ENCODE results near the gene SLX4IP.

Gene SLX4IP

DNA sequence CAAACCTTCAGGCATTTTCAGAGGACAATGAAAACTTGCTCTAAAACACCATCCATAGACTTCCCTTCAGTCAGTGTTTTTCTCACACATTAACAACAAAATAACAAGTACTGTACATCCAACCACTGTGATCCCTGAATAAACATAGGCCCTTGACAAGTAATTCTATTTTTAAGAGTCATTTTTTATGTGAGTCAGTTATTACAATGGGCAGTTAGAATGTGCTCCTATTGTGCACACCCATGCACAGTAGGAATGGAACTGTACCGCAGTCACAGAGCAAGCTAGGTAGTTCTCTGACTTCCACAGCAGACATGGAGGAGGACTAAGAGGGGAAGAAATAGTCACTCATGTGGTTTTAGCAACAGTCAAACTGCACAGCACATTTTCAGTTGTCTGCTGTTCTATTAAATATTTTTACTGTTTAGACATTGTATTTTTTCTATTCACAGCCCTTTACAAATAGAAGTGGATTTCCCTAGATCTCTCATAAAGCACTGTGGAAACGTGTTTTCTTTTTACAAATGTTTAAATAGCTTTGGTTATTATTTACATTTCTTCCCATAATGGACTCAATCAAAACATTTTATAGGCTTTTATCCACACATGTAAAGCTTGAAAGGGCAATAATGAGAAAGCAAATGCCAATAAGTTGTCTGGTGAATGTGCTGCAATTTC lies 138.3 kb downstream of the SLX4IP start:
- no peak overlapping the region for H3K4me3 ChIP-seq (replicated peaks in 1 of 2; ENCODE audit: low read depth in 2 of 2, low read length in 2 of 2)
- TF ChIP-seq, protein P1, sequence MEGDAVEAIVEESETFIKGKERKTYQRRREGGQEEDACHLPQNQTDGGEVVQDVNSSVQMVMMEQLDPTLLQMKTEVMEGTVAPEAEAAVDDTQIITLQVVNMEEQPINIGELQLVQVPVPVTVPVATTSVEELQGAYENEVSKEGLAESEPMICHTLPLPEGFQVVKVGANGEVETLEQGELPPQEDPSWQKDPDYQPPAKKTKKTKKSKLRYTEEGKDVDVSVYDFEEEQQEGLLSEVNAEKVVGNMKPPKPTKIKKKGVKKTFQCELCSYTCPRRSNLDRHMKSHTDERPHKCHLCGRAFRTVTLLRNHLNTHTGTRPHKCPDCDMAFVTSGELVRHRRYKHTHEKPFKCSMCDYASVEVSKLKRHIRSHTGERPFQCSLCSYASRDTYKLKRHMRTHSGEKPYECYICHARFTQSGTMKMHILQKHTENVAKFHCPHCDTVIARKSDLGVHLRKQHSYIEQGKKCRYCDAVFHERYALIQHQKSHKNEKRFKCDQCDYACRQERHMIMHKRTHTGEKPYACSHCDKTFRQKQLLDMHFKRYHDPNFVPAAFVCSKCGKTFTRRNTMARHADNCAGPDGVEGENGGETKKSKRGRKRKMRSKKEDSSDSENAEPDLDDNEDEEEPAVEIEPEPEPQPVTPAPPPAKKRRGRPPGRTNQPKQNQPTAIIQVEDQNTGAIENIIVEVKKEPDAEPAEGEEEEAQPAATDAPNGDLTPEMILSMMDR (IDR thresholded peaks at IDR 0.05; ENCODE audit: low read depth, low read length), result no peak
- peak in 1 of 2 donors; percentile 74 for DNase-seq (ENCODE audit: low read depth in 2 of 2)

DNA sequence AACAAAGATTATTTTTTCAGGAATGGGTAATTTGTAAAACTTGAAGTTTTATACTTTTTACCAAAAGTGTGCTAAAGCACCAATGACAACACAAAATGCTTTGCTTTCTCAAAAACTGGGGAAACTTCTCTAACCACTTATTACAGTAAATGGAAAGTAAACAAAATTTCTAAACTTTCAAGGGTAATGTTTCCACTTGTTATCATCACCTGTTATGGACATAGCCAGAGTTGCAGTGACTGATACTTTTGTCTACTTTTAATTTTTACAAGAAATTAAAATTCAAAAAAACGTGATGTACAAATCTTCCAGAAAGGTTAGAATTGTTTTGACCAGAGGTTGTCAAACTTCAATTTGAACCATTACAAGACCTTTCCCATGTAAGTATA lies 138.8 kb downstream of the SLX4IP start:
- no peak overlapping the region for H3K4me3 ChIP-seq (replicated peaks in 1 of 2; ENCODE audit: low read depth in 2 of 2, low read length in 2 of 2)
- DNase-seq (ENCODE audit: low read depth in 2 of 2), result no peak
- TF ChIP-seq, protein P1 (IDR thresholded peaks at IDR 0.05; ENCODE audit: low read depth, low read length), result no peak

DNA sequence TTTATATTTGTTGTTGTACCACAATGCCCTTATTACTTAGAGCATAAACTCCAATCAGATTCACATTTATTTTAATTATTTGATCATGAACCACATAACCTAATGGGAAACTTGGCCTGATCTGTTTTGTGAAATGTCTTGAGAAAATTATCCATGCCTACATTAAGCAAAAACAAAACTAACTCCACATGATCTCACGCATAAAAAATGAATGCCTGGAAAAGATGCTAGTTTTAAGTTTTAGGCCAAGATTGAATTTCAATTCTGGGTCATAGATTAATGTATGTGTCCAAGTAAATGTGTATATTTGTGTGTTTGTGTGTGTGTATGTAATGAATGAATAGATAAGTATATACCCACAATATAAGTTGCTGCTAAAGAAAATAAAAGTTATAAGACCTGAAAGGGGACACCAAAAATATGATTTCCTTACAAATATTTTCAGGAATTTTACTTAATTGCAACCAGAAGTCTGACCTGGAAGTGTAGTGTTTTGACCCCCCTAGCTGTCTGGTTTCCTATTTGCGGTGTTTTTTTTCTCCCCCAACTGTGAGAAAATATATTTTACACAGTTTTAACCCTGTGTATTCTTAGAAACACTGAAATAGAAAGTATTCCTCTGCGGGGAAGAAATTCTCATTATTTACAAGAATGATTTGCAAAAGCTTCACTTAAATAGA lies 141.4 kb downstream of the SLX4IP start:
- TF ChIP-seq, protein P1 (IDR thresholded peaks at IDR 0.05; ENCODE audit: low read depth, low read length), result no peak
- H3K4me3 ChIP-seq (replicated peaks in 1 of 2; ENCODE audit: low read depth in 2 of 2, low read length in 2 of 2), result no peak overlapping the region
- DNase-seq (ENCODE audit: low read depth in 2 of 2), result no peak

- H3K4me3 ChIP-seq (replicated peaks in 1 of 2; ENCODE audit: low read depth in 2 of 2, low read length in 2 of 2), result no peak overlapping the region
- TF ChIP-seq, protein P1 (IDR thresholded peaks at IDR 0.05; ENCODE audit: low read depth, low read length), result no peak
These were observed 142.5 kb downstream of the SLX4IP start for GRCh38 chr20:10577648-10578047.

DNA sequence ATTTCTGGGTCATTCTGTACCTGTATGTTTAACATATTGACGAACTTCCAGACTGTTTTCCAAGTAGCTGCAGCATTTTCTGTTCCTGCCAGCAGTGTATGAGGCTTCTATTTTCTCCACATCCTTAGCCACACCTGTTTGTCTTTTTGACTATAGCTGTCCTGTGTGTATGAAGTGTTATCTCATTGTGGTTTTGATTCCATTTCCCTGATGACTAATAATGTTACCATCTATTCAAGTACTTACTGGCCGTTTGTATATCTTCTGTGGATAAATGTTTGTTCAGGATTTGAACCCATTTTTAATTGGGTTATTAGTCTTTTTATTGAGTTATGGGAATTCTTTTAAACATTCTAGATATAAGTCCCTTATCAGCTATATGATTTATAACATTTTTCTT lies 143.5 kb downstream of the SLX4IP start:
- TF ChIP-seq, protein P1 (IDR thresholded peaks at IDR 0.05; ENCODE audit: low read depth, low read length), result no peak
- H3K4me3 ChIP-seq (replicated peaks in 1 of 2; ENCODE audit: low read depth in 2 of 2, low read length in 2 of 2), result no peak overlapping the region
- DNase-seq (ENCODE audit: low read depth in 2 of 2), result peak; percentile 50 to 75

More at GRCh38 chr20:10577648-10578047, 142.5 kb downstream of the SLX4IP start:
- DNase-seq (ENCODE audit: low read depth in 2 of 2), result no peak

GRCh38 chr20:10579942-10580341 lies 144.8 kb downstream of the SLX4IP start:
- TF ChIP-seq, protein P1 (IDR thresholded peaks at IDR 0.05; ENCODE audit: low read depth, low read length), result no peak
- no peak for DNase-seq (ENCODE audit: low read depth in 2 of 2)
- H3K4me3 ChIP-seq (replicated peaks in 1 of 2; ENCODE audit: low read depth in 2 of 2, low read length in 2 of 2), result no peak overlapping the region

All from cardiac fibroblast (primary cell).